Hematopoietic multipotent progenitor cell treated with erythropoietin and hydrocortisone succinate and interleukin-3 and kit ligand, for 15 days (in vitro differentiated cells): ENCODE measurements around the gene BYSL.
A peak's percentile ranks its signal among the peaks of the same experiment; 100 is the strongest.
"Not testable (repeated sequence)": the region's sequence is repeated elsewhere in the genome, so short reads cannot be mapped to it uniquely, and the experiment has no call there.

Source experiments
- DNase-seq: peaks from one replicate; pipeline ENCODE4 v3.0.0-alpha.2; 2015; ENCODE audit warnings: low spot score

Gene BYSL

GRCh38 chr6:41942067-41942851, 21.0 kb downstream of the BYSL start:
- DNase-seq = no peak

GRCh38 chr6:41942882-41943281, 21.6 kb downstream of the BYSL start:
- not testable (repeated sequence) for DNase-seq

GRCh38 chr6:41943456-41943855, 22.2 kb downstream of the BYSL start:
- no peak for DNase-seq

GRCh38 chr6:41947581-41948220, 26.4 kb downstream of the BYSL start:
- no peak for DNase-seq

GRCh38 chr6:41954668-41955067, 33.4 kb downstream of the BYSL start:
- DNase-seq = no peak

- no peak for DNase-seq
Measured at GRCh38 chr6:41955412-41955811, 34.1 kb downstream of the BYSL start.

GRCh38 chr6:41957117-41957516, 35.8 kb downstream of the BYSL start:
- DNase-seq = peak; percentile 68

- DNase-seq = no peak
Measured at GRCh38 chr6:41958022-41958856, 36.9 kb downstream of the BYSL start.

- peak; percentile 62 for DNase-seq
Measured at GRCh38 chr6:41960028-41960427, 38.7 kb downstream of the BYSL start.

GRCh38 chr6:41963371-41963770, 42.1 kb downstream of the BYSL start:
- no peak for DNase-seq

GRCh38 chr6:41964201-41964887, 43.0 kb downstream of the BYSL start:
- DNase-seq = peak; percentile 30

- no peak for DNase-seq
Measured at GRCh38 chr6:41965429-41966213, 44.3 kb downstream of the BYSL start.

GRCh38 chr6:41966214-41966920, 45.1 kb downstream of the BYSL start:
- DNase-seq = no peak

- no peak for DNase-seq
Measured at GRCh38 chr6:41966961-41967311, 45.6 kb downstream of the BYSL start.

GRCh38 chr6:41967312-41968287, 46.3 kb downstream of the BYSL start:
- DNase-seq = no peak

GRCh38 chr6:41970436-41970846, 49.1 kb downstream of the BYSL start:
- DNase-seq = no peak

GRCh38 chr6:41972826-41973225, 51.5 kb downstream of the BYSL start:
- DNase-seq = no peak

GRCh38 chr6:41974281-41974825, 53.1 kb downstream of the BYSL start:
- no peak for DNase-seq

GRCh38 chr6:41975276-41975675, 54.0 kb downstream of the BYSL start:
- DNase-seq = no peak
